ENCODE data around the gene MACROD2.

The MACROD2 gene

GRCh38 chr20:14288341-14289330, 293.3 kb downstream of the MACROD2 start:
- TF ChIP-seq CTCF (IDR thresholded peaks at IDR 0.05) (no peak), ZFX (IDR thresholded peaks at IDR 0.05; ENCODE audit: borderline replicate concordance) (no peak)
- H3K27ac ChIP-seq = no peak overlapping the region

GRCh38 chr20:14291502-14291901, 296.2 kb downstream of the MACROD2 start:
- TF ChIP-seq ZFX (IDR thresholded peaks at IDR 0.05; ENCODE audit: borderline replicate concordance) (no peak), CTCF (IDR thresholded peaks at IDR 0.05) (no peak)
- no peak overlapping the region for H3K27ac ChIP-seq

- no peak overlapping the region for H3K27ac ChIP-seq
Measured at GRCh38 chr20:14295238-14295637, 299.9 kb downstream of the MACROD2 start.

GRCh38 chr20:14295770-14296309, 300.5 kb downstream of the MACROD2 start:
- TF ChIP-seq ZFX (IDR thresholded peaks at IDR 0.05; ENCODE audit: borderline replicate concordance) (no peak), CTCF (IDR thresholded peaks at IDR 0.05) (no peak)
- no peak overlapping the region for H3K27ac ChIP-seq

More at GRCh38 chr20:14295238-14295637, 299.9 kb downstream of the MACROD2 start:
- TF ChIP-seq CTCF (IDR thresholded peaks at IDR 0.05) (no peak), ZFX (IDR thresholded peaks at IDR 0.05; ENCODE audit: borderline replicate concordance) (no peak)

GRCh38 chr20:14299831-14300230, 304.5 kb downstream of the MACROD2 start:
- no peak for TF ChIP-seq CTCF (IDR thresholded peaks at IDR 0.05)
- TF ChIP-seq ZFX (IDR thresholded peaks at IDR 0.05; ENCODE audit: borderline replicate concordance) = no peak
- no peak overlapping the region for H3K27ac ChIP-seq

- no peak overlapping the region for H3K27ac ChIP-seq
- TF ChIP-seq CTCF (IDR thresholded peaks at IDR 0.05) (no peak), ZFX (IDR thresholded peaks at IDR 0.05; ENCODE audit: borderline replicate concordance) (no peak)
Measured at GRCh38 chr20:14303106-14303505, 307.8 kb downstream of the MACROD2 start.

- H3K27ac ChIP-seq = no peak overlapping the region
- TF ChIP-seq ZFX (IDR thresholded peaks at IDR 0.05; ENCODE audit: borderline replicate concordance) = no peak
- TF ChIP-seq CTCF (IDR thresholded peaks at IDR 0.05) = no peak
Measured at GRCh38 chr20:14303651-14304050, 308.3 kb downstream of the MACROD2 start.
